Keratinocyte (primary cell): Measurements from ENCODE around the gene SMO. TPM values are rescaled to one million over a fixed set of nuclear protein-coding genes. Genes with fewer than 3 reads are reported as not detected.

Experiments
- DNase-seq: peaks from one replicate; pipeline ENCODE4 v3.0.0-alpha.2; 2011; ENCODE audit warnings: low read depth, missing footprints, low spot score
- FAIRE-seq: peaks from 2 replicates; lab custom pipeline; 2011; peaks lifted over from hg19 to GRCh38; lab: Jason Lieb, UNC
- H2AFZ ChIP-seq: 2 replicates; pipeline ENCODE4 v1.6.0; 2012; ENCODE audit warnings: low read length, control low read depth, inconsistent platforms; ENCODE audit not compliant: control insufficient read depth
- H3K27ac ChIP-seq: 2 replicates; pipeline ENCODE4 v1.5.1; 2011; ENCODE audit warnings: low read length; ENCODE audit not compliant: control insufficient read depth, insufficient read depth
- H3K27me3 ChIP-seq: 3 replicates; pipeline ENCODE4 v1.6.0; 2011; ENCODE audit warnings: low read length; ENCODE audit not compliant: control insufficient read depth, insufficient read depth; ENCODE audit errors: extremely low read depth
- H3K36me3 ChIP-seq, 2 experiments: 2 replicates in 1 of 2; 3 replicates in 1 of 2; pipeline ENCODE4 v1.5.1; 2011; ENCODE audit warnings: low read length in 2 of 2, mild to moderate bottlenecking in 1 of 2; ENCODE audit not compliant: control insufficient read depth in 2 of 2, insufficient read depth in 2 of 2; ENCODE audit errors: extremely low read depth in 1 of 2
- H3K4me1 ChIP-seq: 3 replicates; pipeline ENCODE4 v1.5.1; 2011; ENCODE audit warnings: low read length; ENCODE audit not compliant: control insufficient read depth, insufficient read depth; ENCODE audit errors: extremely low read depth
- H3K4me2 ChIP-seq: 3 replicates; pipeline ENCODE4 v1.6.0; 2011; ENCODE audit warnings: low read depth, low read length; ENCODE audit not compliant: control insufficient read depth, insufficient read depth; ENCODE audit errors: extremely low read depth
- H3K4me3 ChIP-seq, 3 experiments: fragments of 200-600 bp in 1 of 3; sonication (generic) in 1 of 3; 2 replicates in 2 of 3; 3 replicates in 1 of 3; pipeline ENCODE4 v1.5.1; 2011 to 2016; ENCODE audit warnings: low read length in 3 of 3, mild to moderate bottlenecking in 3 of 3, control low read depth in 2 of 3, inconsistent platforms in 1 of 3, low read depth in 1 of 3, mixed read lengths in 1 of 3, mixed run types in 1 of 3, moderate library complexity in 1 of 3; ENCODE audit not compliant: control insufficient read depth in 2 of 3, insufficient read depth in 2 of 3; ENCODE audit errors: extremely low read depth in 1 of 3
- H3K79me2 ChIP-seq: 2 replicates; pipeline ENCODE4 v1.6.0; 2012; ENCODE audit warnings: low read length; ENCODE audit not compliant: control insufficient read depth, insufficient read depth
- H3K9ac ChIP-seq: 3 replicates; pipeline ENCODE4 v1.6.0; 2011; ENCODE audit warnings: low read length; ENCODE audit not compliant: control insufficient read depth, insufficient read depth; ENCODE audit errors: extremely low read depth
- H3K9me1 ChIP-seq: 3 replicates; pipeline ENCODE4 v1.6.0; 2011; ENCODE audit warnings: low read length; ENCODE audit not compliant: control insufficient read depth, insufficient read depth; ENCODE audit errors: extremely low read depth
- H3K9me3 ChIP-seq: 2 replicates; pipeline ENCODE4 v1.5.1; 2012; ENCODE audit warnings: low read depth, low read length; ENCODE audit not compliant: control insufficient read depth
- H4K20me1 ChIP-seq: 3 replicates; pipeline ENCODE4 v1.6.0; 2011; ENCODE audit warnings: low read length; ENCODE audit not compliant: control insufficient read depth, insufficient read depth; ENCODE audit errors: extremely low read depth
- EZH2 ChIP-seq: IDR thresholded peaks from one replicate; pipeline ENCODE4 v1.6.1; 2012; ENCODE audit warnings: inconsistent platforms, mild to moderate bottlenecking, low read length, moderate library complexity
- dilution Hi-C: fragments of 300-500 bp; cut with MboI; formaldehyde crosslinking; loops from one replicate; pipeline ENCODE4 v1.7.0; 2020; ENCODE audit warnings: low sequenced_read_pairs; ENCODE audit not compliant: extremely low pct_ligation_motif_present
- polyA plus RNA-seq, 5 experiments: library from polyadenylated mRNA; depleted of rRNA in 3 of 5; stranded (reverse) in 3 of 5; stranded (forward) in 1 of 5; unstranded in 1 of 5; fragments of >200 nt; gene quantifications; 1 replicate in 1 of 5; 2 replicates in 3 of 5; 3 replicates in 1 of 5; pipeline versions ENCODE4 v1.2.1 to v1.2.3, GENCODE V29; 2011 to 2012; ENCODE audit warnings: missing spikeins in 2 of 5, low read depth in 1 of 5, low replicate concordance in 1 of 5
- TF ChIP-seq, protein P1 (sequence below), 3 experiments: IDR thresholded peaks in 1 of 3; conservative IDR thresholded peaks in 1 of 3; optimal IDR thresholded peaks in 1 of 3; 2 replicates in 2 of 3; 3 replicates in 1 of 3; pipeline versions ENCODE3 to v1.5.1; 2011; ENCODE audit warnings: low read length in 3 of 3, mild to moderate bottlenecking in 3 of 3, moderate library complexity in 2 of 3, control low read depth in 1 of 3, inconsistent platforms in 1 of 3; ENCODE audit not compliant: insufficient read depth in 2 of 3; ENCODE audit errors: extremely low read depth in 1 of 3

The SMO gene
- polyA plus RNA-seq, 1 donor (not counting 4 experiments of a cell fraction or from before 2014, with no cell fraction given): 3.9 TPM

DNA sequence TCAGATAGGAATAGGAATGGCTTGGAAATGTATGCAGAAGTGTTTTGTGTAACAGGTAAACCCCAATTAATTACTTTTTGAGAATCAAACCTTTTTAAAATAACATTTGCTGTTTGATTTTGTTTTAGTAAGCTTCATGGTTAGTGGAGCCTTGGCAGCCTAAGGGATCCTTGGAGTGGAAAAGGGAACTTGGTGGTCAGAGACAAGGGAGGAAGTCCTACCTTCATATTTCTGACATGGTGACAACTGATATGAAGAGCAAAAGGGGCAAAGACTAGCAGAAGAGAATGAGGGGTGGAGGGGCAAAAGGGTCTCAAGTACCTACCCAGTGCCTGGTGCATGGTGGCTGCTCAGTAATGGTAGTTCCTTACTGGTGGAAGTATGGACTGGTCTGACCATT lies 68.7 kb downstream of the SMO start:
- no peak for DNase-seq
- FAIRE-seq: no peak
- Histone ChIP-seq H3K27ac (no peak overlapping the region), H3K4me1 (peaks cover 9% of the 10 kb centered on the region), H4K20me1 (no peaks in the 10 kb centered on the region), H2AFZ (no peak overlapping the region), H3K79me2 (peaks cover 14% of the 10 kb centered on the region), H3K4me2 (no peak overlapping the region), H3K9me3 (no peaks in the 10 kb centered on the region), H3K4me3 (no peak overlapping the region), H3K9ac (no peak overlapping the region), H3K9me1 (no peaks in the 10 kb centered on the region), H3K27me3 (no peaks in the 10 kb centered on the region), H3K36me3 (no peaks in the 10 kb centered on the region)
- TF ChIP-seq, protein P1, sequence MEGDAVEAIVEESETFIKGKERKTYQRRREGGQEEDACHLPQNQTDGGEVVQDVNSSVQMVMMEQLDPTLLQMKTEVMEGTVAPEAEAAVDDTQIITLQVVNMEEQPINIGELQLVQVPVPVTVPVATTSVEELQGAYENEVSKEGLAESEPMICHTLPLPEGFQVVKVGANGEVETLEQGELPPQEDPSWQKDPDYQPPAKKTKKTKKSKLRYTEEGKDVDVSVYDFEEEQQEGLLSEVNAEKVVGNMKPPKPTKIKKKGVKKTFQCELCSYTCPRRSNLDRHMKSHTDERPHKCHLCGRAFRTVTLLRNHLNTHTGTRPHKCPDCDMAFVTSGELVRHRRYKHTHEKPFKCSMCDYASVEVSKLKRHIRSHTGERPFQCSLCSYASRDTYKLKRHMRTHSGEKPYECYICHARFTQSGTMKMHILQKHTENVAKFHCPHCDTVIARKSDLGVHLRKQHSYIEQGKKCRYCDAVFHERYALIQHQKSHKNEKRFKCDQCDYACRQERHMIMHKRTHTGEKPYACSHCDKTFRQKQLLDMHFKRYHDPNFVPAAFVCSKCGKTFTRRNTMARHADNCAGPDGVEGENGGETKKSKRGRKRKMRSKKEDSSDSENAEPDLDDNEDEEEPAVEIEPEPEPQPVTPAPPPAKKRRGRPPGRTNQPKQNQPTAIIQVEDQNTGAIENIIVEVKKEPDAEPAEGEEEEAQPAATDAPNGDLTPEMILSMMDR (optimal IDR thresholded peaks at IDR 0.05 in 1 of 3, IDR thresholded peaks at IDR 0.05 in 1 of 3, conservative IDR thresholded peaks at IDR 0.05 in 1 of 3; ENCODE audit: extremely low read depth in 1 of 3, insufficient read depth in 2 of 3, low read length in 3 of 3): no peak
- no peak for TF ChIP-seq EZH2
- dilution Hi-C loops: no loop called here

DNA sequence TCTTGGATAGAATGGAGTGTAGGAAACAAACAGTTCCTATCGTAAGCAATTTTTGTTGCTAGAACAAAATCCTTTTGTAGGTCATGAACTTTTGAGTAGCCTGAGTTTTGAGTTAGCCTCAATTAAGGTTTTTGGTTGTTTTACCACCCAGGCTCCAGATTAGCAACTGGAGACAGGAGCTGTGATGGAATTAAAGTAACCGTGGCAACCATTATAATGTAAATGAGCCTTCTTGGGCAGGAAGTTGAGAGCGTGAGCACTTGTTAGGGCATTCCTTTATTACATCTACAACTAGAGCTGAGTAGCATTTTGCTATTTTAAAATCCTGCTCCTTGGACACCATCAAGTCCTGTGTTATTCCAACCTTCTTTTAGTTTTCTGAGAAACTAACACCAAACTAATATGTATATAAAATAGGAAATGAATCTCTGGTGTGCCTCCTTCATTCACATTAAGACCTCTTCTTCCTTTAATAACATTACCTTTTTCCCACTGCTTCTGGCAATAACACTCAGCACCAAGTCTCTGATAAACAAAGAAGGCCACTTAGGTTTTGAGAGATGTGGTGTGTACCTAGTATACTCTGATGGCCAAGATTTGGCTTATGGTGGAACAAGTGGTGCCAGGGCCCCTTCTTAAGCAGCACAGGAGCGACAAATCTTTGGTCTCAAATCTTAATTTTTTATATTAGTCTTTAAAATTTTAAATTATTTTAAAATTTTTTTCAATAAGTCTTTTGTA lies 70.4 kb downstream of the SMO start:
- peak; percentile 43 for FAIRE-seq

More for the DNA sequence above, 70.4 kb downstream of the SMO start:
- Histone ChIP-seq H3K27ac (peak overlapping the region; percentile 10), H3K4me1 (peaks cover 16% of the 10 kb centered on the region), H3K27me3 (no peaks in the 10 kb centered on the region), H3K4me2 (peak overlapping the region; percentile 31), H3K4me3 (no peak overlapping the region), H4K20me1 (no peaks in the 10 kb centered on the region), H3K9me3 (no peaks in the 10 kb centered on the region), H3K36me3 (no peaks in the 10 kb centered on the region), H2AFZ (no peak overlapping the region), H3K9me1 (no peaks in the 10 kb centered on the region), H3K79me2 (peaks cover 10% of the 10 kb centered on the region), H3K9ac (no peak overlapping the region)
- TF ChIP-seq, protein P1 (optimal IDR thresholded peaks at IDR 0.05 in 1 of 3, IDR thresholded peaks at IDR 0.05 in 1 of 3, conservative IDR thresholded peaks at IDR 0.05 in 1 of 3; ENCODE audit: extremely low read depth in 1 of 3, insufficient read depth in 2 of 3, low read length in 3 of 3): no peak
- TF ChIP-seq EZH2: no peak
- no peak for DNase-seq
- dilution Hi-C loops: no loop called here
